Pancreas (tissue), 10 donors: ENCODE results near the gene S100P. TPM values are rescaled to one million over a fixed set of nuclear protein-coding genes. Genes with fewer than 3 reads are reported as not detected.

ENCODE experiments used
- ATAC-seq, 4 donors: fragments of 200-7000 bp; cut with Tn5 transposase; one replicate each; pipeline versions ENCODE4 v1.8.0 to v1.9.1; 2020; ENCODE audit warnings: mild to moderate bottlenecking in 4 of 4, moderate library complexity in 4 of 4
- DNase-seq, 6 donors: peaks; one replicate each; pipeline ENCODE4 v3.0.0-alpha.2; 2020
- FAIRE-seq: peaks from 2 replicates; lab custom pipeline; 2012; peaks lifted over from hg19 to GRCh38; lab: Jason Lieb, UNC
- H3K27ac ChIP-seq, 4 donors: fragments of 200-600 bp; sonication (generic); 1 replicate in 3 of 4; 2 replicates in 1 of 4; pipeline versions ENCODE4 v1.5.0 to v1.8.0; 2020
- H3K27me3 ChIP-seq, 4 donors: fragments of 200-600 bp; one replicate each; pipeline ENCODE4 v1.8.0; 2021
- H3K36me3 ChIP-seq, 3 donors: fragments of 200-600 bp; sonication (generic) in 1 of 3; one replicate each; pipeline versions ENCODE4 v1.5.0 to v1.8.0; 2020 to 2021
- H3K4me1 ChIP-seq, 3 donors: fragments of 200-600 bp; one replicate each; pipeline ENCODE4 v1.8.0; 2021
- H3K4me3 ChIP-seq, 4 donors: fragments of 200-600 bp; sonication (generic) in 2 of 4; one replicate each; pipeline versions ENCODE4 v1.5.0 to v1.8.0; 2020 to 2021
- H3K9me3 ChIP-seq, 4 donors: fragments of 200-600 bp; one replicate each; pipeline ENCODE4 v1.8.0; 2021
- WGBS, 2 donors: extraction: QIAGEN DNeasy Blood & Tissue Kit; methylation state at CpG; one replicate each; pipeline ENCODE4 v1.1.7; 2013; 5-methylcytosine and 5-hydroxymethylcytosine counted together
- intact Hi-C, 3 donors: fragments of 100-400 bp; cut with DNase I; formaldehyde crosslinking; loops; one replicate each; pipeline versions ENCODE4 v1.11.1 to v1.14.2; 2022
- polyA plus RNA-seq, 2 donors: library from polyadenylated mRNA; stranded (reverse); fragments of 200-250 nt; gene quantifications; one replicate each; pipeline ENCODE4 v1.2.3, GENCODE V29; 2013
- total RNA-seq, 6 donors: library from RNA; stranded (reverse); fragmentation: NEBNext Ultra II Directional in 4 of 6; extraction: Animal tissue kit (Norgen Biotek cat#: 25700) in 4 of 6; gene quantifications; one replicate each; pipeline versions ENCODE4 v1.2.1 to v1.2.4, GENCODE V29; 2021 to 2023
- TF ChIP-seq, protein P1 (sequence below), 4 donors: fragments of 200-600 bp; sonication (generic) in 3 of 4; IDR thresholded peaks; one replicate each; pipeline versions ENCODE4 v1.5.0 to v1.8.0; 2021; ENCODE audit warnings: antibody characterized with exemption in 4 of 4
- donor health status: healthy with polysubstance abuse.
- donor health status: DM: no; HTN: no; CAD: no; lungs with moderate emphysema.
- donor health status: DM: no; HTN: no; CAD: no.
- donor health status: control.
- donor health status: control.
- donor health status: Bipolar disorder and iron deficiency.
- donor health status: DM: yes; HTN: yes; CAD: no.
- donor health status: DM: no; HTN: no; CAD: no.
- donor health status: DM: no; HTN: no; CAD: no.
- donor health status: DM: yes; HTN: yes; CAD: no.

The S100P gene
- 10 to 100 TPM in 1 of 6 donors, 1 to 10 TPM in 1, not detected in 4; 1.7 to 15.7 TPM for total RNA-seq
- 1 to 10 TPM in 1 of 2 donors, under 1 TPM in 1; 0.42 to 1.3 TPM for polyA plus RNA-seq

DNA sequence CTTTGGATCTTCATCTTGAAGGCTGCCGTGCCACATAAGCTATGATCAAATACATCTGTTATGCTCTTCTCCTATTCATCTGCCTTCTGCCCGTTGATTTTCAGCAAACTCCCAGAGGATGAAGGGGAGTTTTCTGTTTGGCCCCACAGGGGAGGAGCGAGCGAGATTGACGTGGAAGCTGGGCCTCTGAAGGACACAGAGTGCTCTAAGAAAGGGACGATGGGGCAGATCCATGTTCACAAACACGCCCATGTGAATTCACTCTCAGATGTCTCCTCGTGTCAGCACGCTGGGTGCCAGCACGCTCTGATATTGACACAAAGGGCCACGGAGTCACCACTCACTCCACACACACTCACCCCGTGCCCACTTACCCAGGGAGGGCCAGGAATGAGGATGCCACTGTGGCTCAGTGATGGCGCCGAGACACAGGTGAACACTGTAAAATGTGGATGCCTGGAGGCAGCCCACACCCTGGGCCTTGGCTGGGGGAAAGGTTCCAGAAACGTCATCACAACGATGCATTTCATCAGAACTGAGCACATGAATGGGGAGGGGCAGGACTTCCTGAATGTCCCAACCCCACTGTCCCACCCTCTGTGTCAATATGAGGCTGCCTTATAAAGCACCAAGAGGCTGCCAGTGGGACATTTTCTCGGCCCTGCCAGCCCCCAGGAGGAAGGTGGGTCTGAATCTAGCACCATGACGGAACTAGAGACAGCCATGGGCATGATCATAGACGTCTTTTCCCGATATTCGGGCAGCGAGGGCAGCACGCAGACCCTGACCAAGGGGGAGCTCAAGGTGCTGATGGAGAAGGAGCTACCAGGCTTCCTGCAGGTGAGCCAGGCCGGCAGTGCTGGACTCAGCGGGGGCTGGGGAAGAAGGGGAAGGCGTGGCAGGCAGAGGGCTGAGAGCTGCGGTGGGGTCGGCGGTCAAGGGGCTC, at the start of gene S100P:
TSS of gene S100P (plus strand) at position 648 of the 946 bp plus-strand sequence. CDS start at position 703, 55 bp downstream.
- WGBS, 2 donors, result 79 to 87% methylated on average over 29 of the region's 29 CpGs
- Histone ChIP-seq H3K4me3 (no peak within 1 kb of the TSS), H3K36me3 (no peaks in the 10 kb centered on the region), H3K9me3 (no peaks in the 10 kb centered on the region), H3K27me3 (no peaks in the 10 kb centered on the region), H3K4me1 (no peaks in the 10 kb centered on the region), H3K27ac (peak within 1 kb of the TSS in 1 of 4 donors; percentile 8)
- ATAC-seq (peak in 1 of 4 donors; percentile 9), FAIRE-seq (no peak), DNase-seq (peak in 1 of 6 donors; percentile 69)
- intact Hi-C loops, result no loop called here
- TF ChIP-seq, protein P1, sequence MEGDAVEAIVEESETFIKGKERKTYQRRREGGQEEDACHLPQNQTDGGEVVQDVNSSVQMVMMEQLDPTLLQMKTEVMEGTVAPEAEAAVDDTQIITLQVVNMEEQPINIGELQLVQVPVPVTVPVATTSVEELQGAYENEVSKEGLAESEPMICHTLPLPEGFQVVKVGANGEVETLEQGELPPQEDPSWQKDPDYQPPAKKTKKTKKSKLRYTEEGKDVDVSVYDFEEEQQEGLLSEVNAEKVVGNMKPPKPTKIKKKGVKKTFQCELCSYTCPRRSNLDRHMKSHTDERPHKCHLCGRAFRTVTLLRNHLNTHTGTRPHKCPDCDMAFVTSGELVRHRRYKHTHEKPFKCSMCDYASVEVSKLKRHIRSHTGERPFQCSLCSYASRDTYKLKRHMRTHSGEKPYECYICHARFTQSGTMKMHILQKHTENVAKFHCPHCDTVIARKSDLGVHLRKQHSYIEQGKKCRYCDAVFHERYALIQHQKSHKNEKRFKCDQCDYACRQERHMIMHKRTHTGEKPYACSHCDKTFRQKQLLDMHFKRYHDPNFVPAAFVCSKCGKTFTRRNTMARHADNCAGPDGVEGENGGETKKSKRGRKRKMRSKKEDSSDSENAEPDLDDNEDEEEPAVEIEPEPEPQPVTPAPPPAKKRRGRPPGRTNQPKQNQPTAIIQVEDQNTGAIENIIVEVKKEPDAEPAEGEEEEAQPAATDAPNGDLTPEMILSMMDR (IDR thresholded peaks at IDR 0.05), result no peak

DNA sequence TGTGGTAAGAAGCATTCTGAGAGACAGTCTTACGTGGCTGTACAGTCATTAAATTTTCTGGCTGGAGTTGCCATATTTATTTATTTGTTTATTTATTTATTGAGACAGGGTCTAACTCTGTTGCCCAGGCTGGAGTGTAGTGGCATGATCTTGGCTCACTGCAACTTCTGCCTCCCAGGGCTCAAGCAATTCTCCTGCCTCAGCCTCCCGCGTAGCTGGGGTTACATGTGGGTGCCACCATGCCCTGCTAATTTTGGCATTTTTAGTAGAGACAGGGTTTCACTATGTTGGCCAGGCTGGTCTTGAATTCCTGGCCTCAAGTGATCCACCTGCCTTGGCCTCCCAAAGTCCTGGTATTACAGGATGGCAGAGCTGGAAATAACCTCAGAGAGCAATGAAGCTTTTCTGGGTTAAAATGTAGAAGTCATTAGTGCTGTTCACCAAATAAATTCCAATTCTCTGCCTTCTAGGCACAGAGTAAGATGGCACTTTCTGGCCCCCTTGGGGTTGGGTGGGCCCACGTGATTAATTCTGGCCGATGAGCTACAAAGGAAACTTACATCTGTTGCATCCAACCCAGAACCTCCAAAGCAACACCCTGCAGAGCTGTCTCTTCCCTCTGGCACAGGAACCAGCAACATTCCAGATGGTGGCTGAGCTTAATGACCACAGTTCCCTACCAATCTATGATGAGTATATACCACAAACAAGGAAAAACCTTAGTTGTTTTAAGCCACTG, 48.7 kb upstream of the S100P start:
- Histone ChIP-seq H3K27me3 (no peaks in the 10 kb centered on the region), H3K36me3 (peaks cover 0 to 12% (median 0%) of the 10 kb centered on the region in 3 donors), H3K4me3 (no peak overlapping the region), H3K27ac (no peak overlapping the region), H3K4me1 (peaks cover 0 to 14% (median 14%) of the 10 kb centered on the region in 3 donors), H3K9me3 (no peaks in the 10 kb centered on the region)
- ATAC-seq (no peak), DNase-seq (no peak), FAIRE-seq (no peak)
- WGBS, 2 donors, result 70 to 73% methylated on average over 5 of the region's 5 CpGs
- intact Hi-C loops, result no loop called here
- TF ChIP-seq, protein P1 (IDR thresholded peaks at IDR 0.05), result no peak

DNA sequence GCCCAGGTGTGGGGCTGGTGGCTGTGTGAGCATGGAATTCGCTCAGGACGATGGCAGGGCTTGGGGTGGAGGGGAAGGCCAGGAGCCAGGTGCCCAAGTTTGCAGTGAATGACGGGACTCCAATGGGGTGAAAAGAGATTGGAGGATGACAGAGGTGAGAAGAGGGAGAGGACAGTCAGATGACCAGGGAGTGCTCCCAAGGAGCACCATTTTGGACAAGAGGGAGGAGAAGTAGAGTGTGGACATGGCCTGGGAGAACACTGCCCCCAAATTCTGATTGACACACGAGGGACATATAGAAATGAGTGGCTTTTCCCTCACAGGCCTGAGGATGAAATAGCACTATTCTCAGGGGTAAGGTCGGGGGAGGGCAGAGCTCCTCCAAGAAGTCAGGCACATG, 46.5 kb upstream of the S100P start:
- Histone ChIP-seq H3K27me3 (no peaks in the 10 kb centered on the region), H3K36me3 (peaks cover 0 to 7% (median 0%) of the 10 kb centered on the region in 3 donors), H3K27ac (no peak overlapping the region), H3K9me3 (no peaks in the 10 kb centered on the region), H3K4me3 (no peak overlapping the region), H3K4me1 (peaks cover 0 to 8% (median 8%) of the 10 kb centered on the region in 3 donors)
- intact Hi-C loops, result no loop called here
- 65 to 77% methylated on average over 5 of the region's 5 CpGs for WGBS, 2 donors
- no peak for ATAC-seq
- no peak for DNase-seq
- TF ChIP-seq, protein P1 (IDR thresholded peaks at IDR 0.05), result no peak
- FAIRE-seq, result no peak

DNA sequence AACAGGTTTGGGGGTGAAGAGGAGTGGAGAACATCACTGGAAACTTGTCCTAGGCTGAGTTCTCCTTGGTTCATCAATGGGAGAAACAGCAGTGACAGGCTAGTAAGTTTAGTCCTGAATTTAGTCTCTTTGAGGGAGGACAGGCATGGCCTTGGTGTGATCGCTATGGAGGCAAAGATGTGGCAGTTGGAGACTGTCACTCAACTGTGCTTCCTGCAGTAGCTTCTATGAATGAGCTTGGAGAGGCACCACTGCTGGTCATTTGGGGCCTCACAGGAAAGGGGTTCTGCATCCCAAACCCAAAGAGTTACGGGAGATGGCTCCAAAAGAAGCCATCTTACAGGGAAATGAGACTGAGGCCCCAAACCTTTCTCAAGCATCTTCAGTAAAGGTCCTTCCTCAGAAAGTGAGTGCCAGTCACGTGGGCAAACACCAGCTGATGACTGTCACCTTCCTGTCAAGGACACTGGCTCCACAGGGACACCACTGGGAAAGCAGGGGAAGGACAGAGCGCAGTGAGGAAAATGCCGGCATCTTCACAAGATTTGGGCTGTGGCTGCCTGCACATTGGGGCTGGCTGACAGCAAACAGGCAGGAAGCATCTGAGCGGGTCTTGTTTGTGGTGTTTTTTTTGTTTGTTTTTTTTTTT, 46.0 kb upstream of the S100P start:
- FAIRE-seq (no peak), ATAC-seq (no peak), DNase-seq (no peak)
- WGBS, 2 donors, result 52 to 70% methylated on average over 6 of the region's 6 CpGs
- Histone ChIP-seq H3K9me3 (no peaks in the 10 kb centered on the region), H3K4me1 (peaks cover 0 to 3% (median 3%) of the 10 kb centered on the region in 3 donors), H3K36me3 (peaks cover 0 to 2% (median 0%) of the 10 kb centered on the region in 3 donors), H3K27ac (no peak overlapping the region), H3K4me3 (no peak overlapping the region), H3K27me3 (no peaks in the 10 kb centered on the region)
- intact Hi-C loops, result no loop called here
- TF ChIP-seq, protein P1 (IDR thresholded peaks at IDR 0.05), result no peak
